GM18519 (cell line): ENCODE data around the gene PIAS4.
"Not testable (repeated sequence)": the region's sequence is repeated elsewhere in the genome, so short reads cannot be mapped to it uniquely, and the experiment has no call there.

ENCODE experiments used
- ATAC-seq: cut with Tn5 transposase; IDR thresholded peaks from one replicate; pipeline ENCODE4 v1.9.1; 2021; ENCODE audit warnings: mild to moderate bottlenecking, moderate library complexity; ENCODE audit not compliant: unreplicated experiment, low FRiP score

Gene PIAS4

GRCh38 chr19:3987619-3988371 is 19.7 kb upstream of the PIAS4 start:
- no peak for ATAC-seq

GRCh38 chr19:3990815-3991117 is 16.8 kb upstream of the PIAS4 start:
- ATAC-seq: no peak

- no peak for ATAC-seq
Measured at GRCh38 chr19:3995607-3996006, 11.9 kb upstream of the PIAS4 start.

GRCh38 chr19:3998667-3999412 is 8.7 kb upstream of the PIAS4 start:
- ATAC-seq: not testable (repeated sequence)

GRCh38 chr19:4000798-4001197 is 6.7 kb upstream of the PIAS4 start:
- ATAC-seq: not testable (repeated sequence)

GRCh38 chr19:4005436-4005835 is 2.1 kb upstream of the PIAS4 start:
- ATAC-seq: not testable (repeated sequence)

- ATAC-seq: no peak
Measured at GRCh38 chr19:4007836-4008539, 452 bp downstream of the PIAS4 start.

GRCh38 chr19:4009990-4010807 is 2.7 kb downstream of the PIAS4 start:
- ATAC-seq: no peak

- no peak for ATAC-seq
Measured at GRCh38 chr19:4010808-4011110, 3.2 kb downstream of the PIAS4 start.

GRCh38 chr19:4011430-4011829 is 3.9 kb downstream of the PIAS4 start:
- not testable (repeated sequence) for ATAC-seq

- no peak for ATAC-seq
Measured at GRCh38 chr19:4012092-4012974, 4.8 kb downstream of the PIAS4 start.

GRCh38 chr19:4012975-4013634 is 5.6 kb downstream of the PIAS4 start:
- ATAC-seq: no peak

GRCh38 chr19:4013886-4014540 is 6.5 kb downstream of the PIAS4 start:
- ATAC-seq: no peak

GRCh38 chr19:4014541-4015491 is 7.3 kb downstream of the PIAS4 start:
- no peak for ATAC-seq

- ATAC-seq: no peak
Measured at GRCh38 chr19:4015705-4016402, 8.3 kb downstream of the PIAS4 start.

GRCh38 chr19:4016486-4016885 is 8.9 kb downstream of the PIAS4 start:
- ATAC-seq: no peak
